Small intestine (tissue), 7 donors: ENCODE measurements around the gene VAPB. TPM values are rescaled to one million over a fixed set of nuclear protein-coding genes. Genes with fewer than 3 reads are reported as not detected.

Experiments used
- DNase-seq, 2 donors: peaks; one replicate each; pipeline versions ENCODE4 v3.0.0 to v3.0.0-alpha.2; 2013
- FAIRE-seq: peaks from 2 replicates; lab custom pipeline; 2012; peaks lifted over from hg19 to GRCh38; lab: Jason Lieb, UNC
- H3K27ac ChIP-seq, 3 donors: one replicate each; pipeline ENCODE4 v1.5.1; 2013; ENCODE audit warnings: low read length in 2 of 3, mild to moderate bottlenecking in 2 of 3, control low read depth in 1 of 3, inconsistent platforms in 1 of 3, low read depth in 1 of 3, moderate library complexity in 1 of 3
- H3K27me3 ChIP-seq, 3 donors: one replicate each; pipeline ENCODE4 v1.6.1; 2013; ENCODE audit warnings: low read length in 3 of 3, inconsistent platforms in 1 of 3; ENCODE audit not compliant: control insufficient read depth in 3 of 3, insufficient read depth in 3 of 3
- H3K36me3 ChIP-seq, 3 donors: one replicate each; pipeline ENCODE4 v1.6.1; 2013; ENCODE audit warnings: low read length in 3 of 3, inconsistent platforms in 1 of 3, low read depth in 1 of 3, mild to moderate bottlenecking in 1 of 3, moderate library complexity in 1 of 3; ENCODE audit not compliant: control insufficient read depth in 3 of 3, insufficient read depth in 2 of 3
- H3K4me1 ChIP-seq, 3 donors: one replicate each; pipeline ENCODE4 v1.6.1; 2013; ENCODE audit warnings: low read length in 2 of 3, inconsistent platforms in 1 of 3, low read depth in 1 of 3, mild to moderate bottlenecking in 1 of 3, moderate library complexity in 1 of 3; ENCODE audit not compliant: control insufficient read depth in 3 of 3, insufficient read depth in 2 of 3
- H3K4me3 ChIP-seq, 3 donors: one replicate each; pipeline ENCODE4 v1.5.1; 2013; ENCODE audit warnings: low read length in 3 of 3, control low read depth in 1 of 3, inconsistent platforms in 1 of 3, low read depth in 1 of 3, mild to moderate bottlenecking in 1 of 3, moderate library complexity in 1 of 3
- H3K9me3 ChIP-seq, 2 donors: one replicate each; pipeline ENCODE4 v1.6.1; 2013; ENCODE audit warnings: low read depth in 1 of 2, low read length in 1 of 2; ENCODE audit not compliant: control insufficient read depth in 2 of 2, insufficient read depth in 1 of 2
- WGBS, 3 donors: extraction: QIAGEN DNeasy Blood & Tissue Kit; methylation state at CpG; one replicate each; pipeline ENCODE4 v1.1.7; 2013; 5-methylcytosine and 5-hydroxymethylcytosine counted together
- polyA plus RNA-seq, 4 donors: library from polyadenylated mRNA; stranded (reverse) in 3 of 4; unstranded in 1 of 4; fragments of 200-250 nt in 3 of 4; fragments of 120-200 nt in 1 of 4; gene quantifications; one replicate each; pipeline versions ENCODE4 v1.2.1 to v1.2.3, GENCODE V29; 2013
- donor health status: healthy with polysubstance abuse.
- donor health status: control.
- donor health status: control.
- donor health status: Bipolar disorder and iron deficiency.
- donor health status: healthy.

The VAPB gene
- polyA plus RNA-seq, 4 donors: 36.5 to 39.2 (median 37.8) TPM

DNA sequence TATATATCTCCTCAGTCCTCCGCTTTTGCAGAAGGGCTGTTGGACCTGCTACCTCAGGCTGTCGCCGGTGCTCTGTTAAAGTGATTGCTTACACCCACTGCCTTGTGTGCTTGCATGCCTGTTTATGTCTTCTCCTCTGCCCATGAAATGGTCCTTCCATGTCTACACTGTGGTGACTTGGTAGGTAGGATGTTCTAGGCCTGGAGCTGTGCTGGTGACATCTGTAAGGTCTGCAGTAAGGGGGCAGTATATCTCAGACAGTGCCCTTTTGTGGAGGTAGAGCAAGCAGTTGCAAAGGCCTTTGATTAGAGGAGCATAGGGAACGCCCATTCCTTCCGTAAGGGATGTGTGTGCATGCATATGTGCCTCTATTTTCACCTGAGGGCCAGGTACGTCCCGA is 40.3 kb downstream of the VAPB start:
- no peaks in the 10 kb centered on the region for H3K27me3 ChIP-seq
- peaks cover 4 to 12% (median 7%) of the 10 kb centered on the region in 3 donors for H3K4me1 ChIP-seq
- DNase-seq (no peak), FAIRE-seq (no peak)
- H3K9me3 ChIP-seq: no peaks in the 10 kb centered on the region
- H3K36me3 ChIP-seq: peaks cover 0 to 14% (median 5%) of the 10 kb centered on the region in 3 donors
- 90 to 97% (median 91%) methylated on average over 7 of the region's 7 CpGs for WGBS, 3 donors
- no peak overlapping the region for H3K27ac ChIP-seq
- H3K4me3 ChIP-seq: no peak overlapping the region

DNA sequence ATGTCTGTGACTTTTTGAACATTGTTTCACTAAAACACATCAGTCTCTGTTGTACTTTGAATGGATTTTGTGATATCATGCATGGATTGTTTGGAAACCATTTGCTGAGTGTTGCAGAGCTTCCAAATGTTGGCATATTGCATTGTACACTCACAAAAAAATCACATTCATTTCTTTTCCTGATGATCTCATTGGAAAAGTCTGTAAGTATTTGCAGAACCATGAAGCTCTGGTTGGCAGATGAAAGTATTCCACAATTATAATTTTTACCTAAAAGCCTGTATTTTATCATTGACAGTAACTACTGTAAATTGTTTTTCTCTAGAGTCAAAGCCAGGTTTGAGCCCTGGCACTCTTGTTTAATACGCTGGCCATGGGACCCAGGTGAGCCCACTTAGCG is 42.1 kb downstream of the VAPB start:
- peaks cover 0 to 10% (median 0%) of the 10 kb centered on the region in 3 donors for H3K36me3 ChIP-seq
- WGBS, 3 donors: 94 to 100% (median 97%) methylated on average over 2 of the region's 2 CpGs
- H3K4me1 ChIP-seq: peaks cover 4 to 12% (median 9%) of the 10 kb centered on the region in 3 donors
- FAIRE-seq (no peak), DNase-seq (no peak)
- no peak overlapping the region for H3K27ac ChIP-seq
- H3K9me3 ChIP-seq: no peaks in the 10 kb centered on the region
- H3K4me3 ChIP-seq: no peak overlapping the region
- no peaks in the 10 kb centered on the region for H3K27me3 ChIP-seq

DNA sequence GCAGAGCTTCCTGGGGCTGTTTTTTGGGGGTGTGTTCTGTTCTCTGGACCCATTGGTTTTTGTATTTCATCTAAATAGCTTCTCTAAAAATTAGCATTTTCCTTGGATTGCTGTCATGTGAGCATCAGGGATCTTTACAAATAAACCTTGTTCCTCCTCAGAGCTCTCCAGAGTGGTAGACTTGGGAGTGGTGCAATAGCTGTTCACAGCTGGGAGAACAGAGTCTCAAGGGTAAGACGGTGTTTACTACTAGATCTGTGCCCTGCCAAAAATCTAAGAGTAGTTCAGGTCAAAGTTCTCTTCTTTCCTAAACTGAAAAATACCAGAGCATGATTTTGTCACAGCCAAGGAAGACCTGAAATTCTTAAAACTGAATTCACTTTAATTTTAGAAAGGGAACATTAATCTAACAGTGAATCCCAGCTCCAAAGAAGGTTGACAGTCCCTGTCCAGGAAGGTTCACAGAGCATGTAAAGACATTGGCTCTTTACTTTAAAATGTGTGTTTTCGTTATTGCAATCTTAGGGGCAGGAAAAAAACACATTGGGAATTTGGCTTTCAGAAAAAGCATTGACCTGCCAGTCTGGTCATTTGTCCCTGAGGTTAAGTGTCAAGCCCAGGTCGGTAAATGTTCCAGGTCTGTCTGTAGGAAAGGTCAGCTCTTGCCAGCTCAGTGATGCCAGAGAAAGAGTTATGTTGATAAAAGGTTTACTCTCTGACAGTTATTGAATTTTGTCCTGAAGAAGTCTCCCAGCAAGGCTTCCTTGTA is 43.3 kb downstream of the VAPB start:
- Histone ChIP-seq H3K4me3 (no peak overlapping the region), H3K27me3 (no peaks in the 10 kb centered on the region), H3K9me3 (no peaks in the 10 kb centered on the region), H3K4me1 (peaks cover 4 to 14% (median 9%) of the 10 kb centered on the region in 3 donors), H3K36me3 (peaks cover 0 to 10% (median 0%) of the 10 kb centered on the region in 3 donors), H3K27ac (no peak overlapping the region)
- FAIRE-seq (no peak), DNase-seq (no peak)
- WGBS, 3 donors: 48 to 80% (median 67%) methylated on average over 3 of the region's 3 CpGs

DNA sequence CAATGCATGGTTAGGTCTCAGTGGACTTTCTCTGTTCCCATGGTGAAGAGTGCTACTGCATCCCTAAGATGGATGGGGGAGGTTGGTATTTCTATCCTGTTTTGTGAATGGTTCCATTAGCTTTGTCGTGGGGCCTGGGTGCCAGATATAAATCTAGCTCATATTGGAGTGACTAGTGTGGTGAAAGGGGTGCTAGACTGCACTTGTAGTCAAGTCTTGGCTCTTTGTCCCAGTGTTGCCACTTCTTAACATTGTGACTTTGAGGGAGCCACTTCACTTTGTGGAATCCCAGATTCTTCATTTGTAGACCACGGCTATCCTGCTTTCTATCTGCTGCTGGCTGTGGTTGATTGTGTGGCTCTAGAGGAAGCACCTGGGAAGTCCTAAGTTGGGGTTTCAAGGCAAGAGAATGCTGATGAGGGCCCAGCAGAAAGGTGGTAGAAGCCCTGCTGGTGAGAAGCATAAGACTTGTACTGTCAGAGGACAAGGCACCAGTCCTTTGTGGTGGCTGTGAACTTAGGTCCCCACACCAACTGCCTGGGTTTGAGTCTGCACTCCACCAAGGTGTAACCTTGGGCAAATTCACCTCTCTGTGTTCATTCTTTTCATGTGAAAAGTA is 44.1 kb downstream of the VAPB start:
- Histone ChIP-seq H3K27ac (peak overlapping the region in 1 of 3 donors; percentile 14), H3K4me3 (no peak overlapping the region), H3K36me3 (peaks cover 0 to 11% (median 0%) of the 10 kb centered on the region in 3 donors), H3K4me1 (peaks cover 4 to 17% (median 16%) of the 10 kb centered on the region in 3 donors), H3K27me3 (no peaks in the 10 kb centered on the region), H3K9me3 (no peaks in the 10 kb centered on the region)
- 84 to 93% (median 85%) methylated on average over 2 of the region's 2 CpGs for WGBS, 3 donors
- no peak for DNase-seq
- FAIRE-seq: no peak

DNA sequence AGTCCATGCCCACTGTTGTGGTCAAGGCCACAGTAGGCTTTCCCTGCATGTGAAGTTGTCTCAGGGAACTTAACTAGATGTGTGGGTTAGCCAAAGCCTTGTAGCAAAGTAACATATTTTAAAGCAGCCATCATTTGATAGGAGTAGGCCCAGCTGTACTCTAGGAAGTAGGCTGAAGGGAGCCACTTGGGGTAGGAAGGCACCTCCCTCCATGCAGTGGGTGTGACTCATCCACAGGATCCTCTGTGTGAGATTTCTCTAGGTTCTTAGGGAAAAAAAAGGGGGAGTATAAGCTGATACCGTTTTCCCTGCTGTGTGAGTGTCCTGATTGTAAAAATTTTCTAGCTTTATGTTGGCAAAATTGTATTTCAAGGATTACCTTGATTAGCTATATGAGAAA is 44.7 kb downstream of the VAPB start:
- FAIRE-seq (no peak), DNase-seq (peak; percentile 20 to 27)
- 34 to 46% (median 38%) methylated on average over 1 of the region's 1 CpG for WGBS, 3 donors
- Histone ChIP-seq H3K27ac (peak overlapping the region in 2 of 3 donors; percentile 14 to 19), H3K4me3 (no peak overlapping the region), H3K9me3 (no peaks in the 10 kb centered on the region), H3K27me3 (no peaks in the 10 kb centered on the region), H3K36me3 (peaks cover 0 to 15% (median 0%) of the 10 kb centered on the region in 3 donors), H3K4me1 (peaks cover 4 to 17% (median 16%) of the 10 kb centered on the region in 3 donors)

DNA sequence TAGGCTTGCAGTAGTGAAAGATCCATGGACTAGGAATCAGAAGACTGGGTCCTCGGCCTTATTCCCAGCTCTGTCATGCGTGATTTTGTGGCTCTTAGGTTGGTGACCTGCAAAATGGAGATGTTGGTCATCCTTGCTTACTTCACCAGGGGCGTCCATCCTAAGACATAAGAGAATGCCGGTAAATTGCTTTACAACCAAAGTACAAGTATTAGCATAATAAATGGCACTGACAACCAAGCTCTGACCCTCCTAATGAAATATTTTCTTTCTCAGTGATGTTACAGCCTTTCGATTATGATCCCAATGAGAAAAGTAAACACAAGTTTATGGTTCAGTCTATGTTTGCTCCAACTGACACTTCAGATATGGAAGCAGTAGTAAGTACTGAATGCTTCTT is 45.3 kb downstream of the VAPB start:
- H3K9me3 ChIP-seq: no peaks in the 10 kb centered on the region
- peak overlapping the region in 1 of 3 donors; percentile 19 for H3K27ac ChIP-seq
- FAIRE-seq (no peak), DNase-seq (peak; percentile 36 to 61)
- no peak overlapping the region for H3K4me3 ChIP-seq
- 14 to 57% (median 31%) methylated on average over 5 of the region's 5 CpGs for WGBS, 3 donors
- H3K27me3 ChIP-seq: no peaks in the 10 kb centered on the region
- peaks cover 0 to 12% (median 3%) of the 10 kb centered on the region in 3 donors for H3K36me3 ChIP-seq
- H3K4me1 ChIP-seq: peaks cover 4 to 17% (median 16%) of the 10 kb centered on the region in 3 donors

DNA sequence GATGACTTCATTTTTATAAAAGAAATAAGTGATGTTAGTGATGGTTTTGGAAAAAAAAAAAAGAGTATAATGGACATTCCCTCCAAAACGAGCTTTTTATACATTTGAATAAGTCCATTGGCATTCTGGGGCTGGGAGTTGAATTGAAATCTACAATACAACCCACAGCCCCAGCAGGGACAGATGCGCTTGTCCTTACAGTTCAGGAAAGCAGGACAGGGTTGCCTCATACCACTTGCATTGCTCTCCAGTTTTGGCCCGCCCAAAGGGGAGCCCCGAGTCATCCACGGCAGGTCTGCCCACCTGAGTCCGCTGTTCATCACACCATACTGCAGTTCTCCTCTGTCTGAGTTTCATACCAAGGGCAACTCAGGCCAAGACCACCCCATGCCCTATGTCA is 46.2 kb downstream of the VAPB start:
- no peak overlapping the region for H3K27ac ChIP-seq
- DNase-seq (no peak), FAIRE-seq (no peak)
- H3K4me1 ChIP-seq: peaks cover 4 to 17% (median 16%) of the 10 kb centered on the region in 3 donors
- 89 to 93% (median 90%) methylated on average over 6 of the region's 6 CpGs for WGBS, 3 donors
- H3K9me3 ChIP-seq: no peaks in the 10 kb centered on the region
- no peak overlapping the region for H3K4me3 ChIP-seq
- peaks cover 0 to 13% (median 5%) of the 10 kb centered on the region in 3 donors for H3K36me3 ChIP-seq
- no peaks in the 10 kb centered on the region for H3K27me3 ChIP-seq

DNA sequence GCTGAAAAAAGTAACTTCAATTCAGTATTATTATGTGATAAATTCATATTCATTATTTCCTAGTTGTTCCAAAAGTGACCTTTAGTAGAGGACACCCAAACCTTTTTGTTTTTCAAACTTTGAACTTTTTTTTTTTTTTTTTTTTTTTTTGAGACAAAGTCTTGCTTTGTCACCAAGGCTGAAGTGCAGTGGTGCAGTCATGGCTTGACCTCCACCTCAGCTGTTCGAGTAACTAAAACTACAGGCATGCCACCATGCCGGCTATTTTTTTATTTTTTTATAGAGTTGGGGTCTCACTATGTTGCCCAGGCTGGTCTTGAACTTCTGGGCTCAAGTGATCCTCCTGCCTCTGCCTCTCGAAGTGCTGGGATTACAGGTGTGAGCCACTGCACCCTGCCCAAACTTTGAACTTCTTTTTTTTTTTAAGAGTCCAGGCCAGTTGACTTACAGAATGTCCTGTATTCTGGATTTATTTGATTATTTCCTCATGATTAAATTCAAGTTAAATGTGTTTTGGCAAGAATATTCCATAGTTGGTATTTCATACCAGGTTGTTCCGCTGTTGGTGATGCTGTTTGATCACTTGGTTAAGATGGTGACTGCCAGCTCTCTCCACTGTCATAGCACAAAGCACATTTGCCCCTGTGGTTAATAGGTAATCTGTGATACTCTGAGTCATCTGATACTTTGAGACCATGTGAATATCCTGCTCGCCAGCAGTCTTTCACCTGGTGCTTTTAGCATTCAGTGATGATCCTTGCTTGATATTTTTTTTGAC is 48.0 kb downstream of the VAPB start:
- Histone ChIP-seq H3K4me1 (peaks cover 4 to 16% (median 14%) of the 10 kb centered on the region in 3 donors), H3K9me3 (no peaks in the 10 kb centered on the region), H3K4me3 (no peak overlapping the region), H3K27ac (peak overlapping the region in 1 of 3 donors; percentile 64), H3K36me3 (peaks cover 0 to 12% (median 7%) of the 10 kb centered on the region in 3 donors), H3K27me3 (no peaks in the 10 kb centered on the region)
- DNase-seq: peak; percentile 83 to 91
- no peak for FAIRE-seq
- WGBS, 3 donors: 41 to 78% (median 52%) methylated on average over 5 of the region's 5 CpGs
